ENCODE measurements around the gene PGA3. TPM values are rescaled to one million over a fixed set of nuclear protein-coding genes. Genes with fewer than 3 reads are reported as not detected.

Gene PGA3
- total and polyA plus RNA-seq, 2 experiments from 2014 or later, result not detected

- no peaks in the 10 kb centered on the region for H3K9me3 ChIP-seq (ENCODE audit: low read depth)
- peak overlapping the region; percentile 37 for H3K27ac ChIP-seq
- peaks cover 3% of the 10 kb centered on the region for H3K4me1 ChIP-seq (ENCODE audit: low read depth)
- no peaks in the 10 kb centered on the region for H3K36me3 ChIP-seq
- H3K4me3 ChIP-seq, result no peak overlapping the region
- TF ChIP-seq CTCF (IDR thresholded peaks at IDR 0.05; ENCODE audit: low read depth, low read length), result no peak
- DNase-seq (ENCODE audit: low read depth in 1 of 2, low spot score in 1 of 2), result peak in 1 of 2 donors; percentile 60
- H3K27me3 ChIP-seq, result no peaks in the 10 kb centered on the region
Observed at GRCh38 chr11:61158691-61159381, 44.5 kb upstream of the PGA3 start.

GRCh38 chr11:61160487-61161189 is 42.7 kb upstream of the PGA3 start:
- DNase-seq (ENCODE audit: low read depth in 1 of 2, low spot score in 1 of 2), result no peak
- Histone ChIP-seq H3K4me3 (peak overlapping the region; percentile 53), H3K36me3 (no peaks in the 10 kb centered on the region), H3K27ac (peak overlapping the region; percentile 90), H3K27me3 (no peaks in the 10 kb centered on the region), H3K9me3 (ENCODE audit: low read depth) (no peaks in the 10 kb centered on the region), H3K4me1 (ENCODE audit: low read depth) (peaks cover 3% of the 10 kb centered on the region)
- TF ChIP-seq CTCF (IDR thresholded peaks at IDR 0.05; ENCODE audit: low read depth, low read length), result no peak

GRCh38 chr11:61161190-61162091 is 41.9 kb upstream of the PGA3 start, which contains the start of gene VPS37C:
VPS37C (minus strand) TSS chr11:61161426; CDS start chr11:61138829, 22,597 bp downstream.
- Histone ChIP-seq H3K4me1 (ENCODE audit: low read depth) (peaks cover 3% of the 10 kb centered on the region), H3K27me3 (no peaks in the 10 kb centered on the region), H3K9me3 (ENCODE audit: low read depth) (no peaks in the 10 kb centered on the region), H3K27ac (peak within 1 kb of the TSS; percentile 90), H3K4me3 (peak within 1 kb of the TSS; percentile 53), H3K36me3 (no peaks in the 10 kb centered on the region)
- DNase-seq (ENCODE audit: low read depth in 1 of 2, low spot score in 1 of 2), result peak; percentile 91
- no peak for TF ChIP-seq CTCF (IDR thresholded peaks at IDR 0.05; ENCODE audit: low read depth, low read length)

GRCh38 chr11:61162092-61162941 is 41.0 kb upstream of the PGA3 start:
- Histone ChIP-seq H3K4me3 (peak overlapping the region; percentile 53), H3K27ac (peak overlapping the region; percentile 90), H3K27me3 (no peaks in the 10 kb centered on the region), H3K36me3 (no peaks in the 10 kb centered on the region), H3K4me1 (ENCODE audit: low read depth) (peaks cover 3% of the 10 kb centered on the region), H3K9me3 (ENCODE audit: low read depth) (no peaks in the 10 kb centered on the region)
- TF ChIP-seq CTCF (IDR thresholded peaks at IDR 0.05; ENCODE audit: low read depth, low read length), result no peak
- peak; percentile 24 to 40 for DNase-seq (ENCODE audit: low read depth in 1 of 2, low spot score in 1 of 2)

Data from cardiac muscle cell (in vitro differentiated cells and primary cell).